Bronchial smooth muscle cell (primary cell): ENCODE measurements around the gene GFRA4. TPM values are rescaled to one million over a fixed set of nuclear protein-coding genes. Genes with fewer than 3 reads are reported as not detected.

Experiments
- total RNA-seq: library from RNA; depleted of rRNA; stranded (reverse); fragments of >200 nt; gene quantifications from 2 replicates; pipeline ENCODE4 v1.2.1, GENCODE V29; 2014

The GFRA4 gene, protein sequence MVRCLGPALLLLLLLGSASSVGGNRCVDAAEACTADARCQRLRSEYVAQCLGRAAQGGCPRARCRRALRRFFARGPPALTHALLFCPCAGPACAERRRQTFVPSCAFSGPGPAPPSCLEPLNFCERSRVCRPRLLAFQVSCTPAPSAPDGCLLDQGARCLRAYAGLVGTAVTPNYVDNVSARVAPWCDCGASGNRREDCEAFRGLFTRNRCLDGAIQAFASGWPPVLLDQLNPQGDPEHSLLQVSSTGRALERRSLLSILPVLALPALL
- not detected in 2 replicates for total RNA-seq

GRCh38 chr20:3663031-3663701 lies at the start of gene GFRA4:
Gene GFRA4, minus strand, starts transcription at chr20:3663399. Its CDS starts 0 bp downstream, at chr20:3663399.

GRCh38 chr20:3712279-3712873 lies 49.2 kb upstream of the GFRA4 start, which contains the start of gene SIGLEC1:
Gene SIGLEC1, minus strand, starts transcription at chr20:3712600. Its CDS starts 5,472 bp downstream, at chr20:3707128.

DNA sequence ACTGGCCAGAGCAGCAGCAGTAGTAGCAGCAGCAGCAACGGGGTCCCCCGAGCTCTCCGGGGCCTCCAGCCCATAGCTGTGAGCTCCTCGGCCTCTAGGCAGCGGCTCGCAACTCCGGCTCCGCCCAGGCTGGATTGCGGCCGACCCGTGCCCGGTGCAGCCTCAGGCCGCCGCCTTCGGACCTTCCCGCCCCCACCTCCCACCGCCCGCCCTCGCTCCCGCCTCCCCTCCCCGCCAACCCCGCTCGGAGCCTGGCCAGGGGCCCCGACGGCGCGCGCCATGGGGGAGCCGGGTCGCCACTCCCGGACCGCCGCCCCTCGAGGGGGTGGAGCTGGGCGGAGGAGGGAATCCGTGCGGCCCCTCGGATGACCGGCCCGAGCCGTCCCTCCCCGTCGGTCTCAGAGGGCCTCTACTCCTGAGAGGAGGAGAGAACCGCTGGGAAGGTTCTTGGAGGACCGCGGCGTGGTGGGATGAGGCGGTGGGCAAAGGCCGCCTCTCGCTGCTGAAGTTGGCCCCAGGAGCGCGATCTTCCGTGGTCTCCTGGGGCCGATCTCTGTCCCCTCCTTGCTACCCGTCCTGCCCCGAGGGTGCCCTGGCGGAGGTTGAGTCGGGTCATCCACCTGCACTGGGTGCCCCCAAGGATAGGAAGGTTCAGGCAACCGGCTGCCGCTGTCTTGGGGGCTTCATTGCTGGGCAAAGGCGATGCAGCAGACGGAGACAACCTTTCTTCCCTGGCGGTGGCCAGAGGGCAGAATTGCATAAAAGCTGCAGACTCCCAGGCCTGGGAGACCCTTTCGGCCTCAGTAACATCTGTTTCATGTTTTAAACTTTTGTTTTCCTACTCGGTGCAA lies 19.0 kb upstream of the GFRA4 start, which contains the start of gene ADAM33:
ADAM33 (minus strand) TSS at position 80 of the 851 bp plus-strand sequence; CDS start at position 74, 6 bp downstream.

Other genes starting within 250 kb of the GFRA4 start
- gene ATRN, start 192.4 kb downstream of the GFRA4 start, total RNA-seq = 28.2 and 41.5 TPM in 2 replicates
- 47.8 and 68.8 TPM in 2 replicates for gene ADAM33, start 18.6 kb upstream of the GFRA4 start, total RNA-seq
- gene SIGLEC1, start 49.2 kb upstream of the GFRA4 start, total RNA-seq = not detected in 2 replicates
- gene HSPA12B, start 69.3 kb upstream of the GFRA4 start, total RNA-seq = 1.9 and 4.5 TPM in 2 replicates
- 22.2 and 28.8 TPM in 2 replicates for gene ADISSP, start 104.4 kb upstream of the GFRA4 start, total RNA-seq
- 0.16 and 0.26 TPM in 2 replicates for gene SPEF1, start 118.0 kb upstream of the GFRA4 start, total RNA-seq
- gene CENPB, start 123.3 kb upstream of the GFRA4 start, total RNA-seq = 91.4 and 119 TPM in 2 replicates
- 52.3 and 54.4 TPM in 2 replicates for gene CDC25B, start 132.9 kb upstream of the GFRA4 start, total RNA-seq
- 13.6 and 20.9 TPM in 2 replicates for gene AP5S1, start 157.1 kb upstream of the GFRA4 start, total RNA-seq
- gene MAVS, start 183.4 kb upstream of the GFRA4 start, total RNA-seq = 10.6 and 12.0 TPM in 2 replicates
- gene PANK2, start 226.0 kb upstream of the GFRA4 start, total RNA-seq = 42.4 and 46.7 TPM in 2 replicates